Body of pancreas (tissue), 4 donors: Measurements from ENCODE around the gene EGFLAM. TPM values are rescaled to one million over a fixed set of nuclear protein-coding genes. Genes with fewer than 3 reads are reported as not detected.

Experiments
- ATAC-seq: fragments of 150-250 bp; one replicate; pipeline ENCODE4 v1.9.1; 2016
- DNase-seq, 4 donors: peaks; one replicate each; pipeline ENCODE4 v3.0.0-alpha.2; 2019
- H3K27ac ChIP-seq, 4 donors: fragments of 200-600 bp; sonication (generic); 1 replicate in 3 of 4; 2 replicates in 1 of 4; pipeline versions ENCODE4 v1.5.1 to v1.6.1; 2016 to 2019; ENCODE audit warnings: mild to moderate bottlenecking in 1 of 4, mixed read lengths in 1 of 4, moderate library complexity in 1 of 4
- H3K27me3 ChIP-seq, 2 donors: fragments of 200-600 bp; sonication (generic); one replicate each; pipeline ENCODE4 v1.6.0; 2016; ENCODE audit warnings: mild to moderate bottlenecking in 1 of 2
- H3K36me3 ChIP-seq, 2 donors: fragments of 200-600 bp; sonication (generic); replicated peaks in 1 of 2; 2 replicates each; pipeline ENCODE4 v1.5.1; 2016; ENCODE audit warnings: low read depth in 2 of 2; ENCODE audit not compliant: insufficient read depth in 1 of 2
- H3K4me1 ChIP-seq: fragments of 200-600 bp; sonication (generic); one replicate; pipeline ENCODE4 v1.6.0; 2016
- H3K4me3 ChIP-seq, 2 donors: fragments of 200-600 bp; sonication (generic); 1 replicate in 1 of 2; 2 replicates in 1 of 2; pipeline ENCODE4 v1.5.1; 2016 to 2019
- H3K9me3 ChIP-seq, 3 donors: fragments of 200-600 bp; sonication (generic); 1 replicate in 2 of 3; 2 replicates in 1 of 3; pipeline ENCODE4 v1.5.1; 2016
- CTCF ChIP-seq, 7 experiments: fragments of 450-650 bp in 4 of 7; fragments of 200-600 bp in 3 of 7; sonication (generic) in 3 of 7; IDR thresholded peaks; one replicate each; pipeline ENCODE4 v1.5.1; 2016 to 2019; ENCODE audit warnings: antibody characterized with exemption in 7 of 7
- POLR2A ChIP-seq, 3 donors: fragments of 450-650 bp; IDR thresholded peaks; one replicate each; pipeline ENCODE4 v1.6.1; 2016; ENCODE audit warnings: antibody characterized with exemption in 3 of 3, mild to moderate bottlenecking in 2 of 3
- WGBS, 2 donors: methylation state at CpG; one replicate each; pipeline ENCODE4 v1.1.5; 2017; 5-methylcytosine and 5-hydroxymethylcytosine counted together
- intact Hi-C: fragments of 100-400 bp; cut with DNase I; formaldehyde crosslinking; loops from one replicate; pipeline ENCODE4 v1.15.1; 2023
- total RNA-seq, 2 donors: library from RNA; depleted of rRNA; stranded (reverse); fragments of >200 nt; gene quantifications; one replicate each; pipeline ENCODE4 v1.1.0, GENCODE V29; 2016

EGFLAM gene
- total RNA-seq, 2 donors from 2014 or later = 0.26 to 4.6 TPM

- ATAC-seq (no peak), DNase-seq (no peak)
- H3K4me3 ChIP-seq = no peak overlapping the region
These were observed 80.1 kb downstream of the EGFLAM start for GRCh38 chr5:38338455-38338854.

GRCh38 chr5:38339446-38339845, 81.1 kb downstream of the EGFLAM start:
- intact Hi-C loops = no loop called here
- Histone ChIP-seq H3K4me3 (no peak overlapping the region), H3K4me1 (no peaks in the 10 kb centered on the region), H3K9me3 (no peaks in the 10 kb centered on the region), H3K27me3 (no peaks in the 10 kb centered on the region), H3K36me3 (no peaks in the 10 kb centered on the region), H3K27ac (no peak overlapping the region)
- 24 to 25% methylated on average over 3 of the region's 3 CpGs for WGBS, 2 donors
- DNase-seq = no peak
- ATAC-seq = no peak
- TF ChIP-seq CTCF (IDR thresholded peaks at IDR 0.05) (no peak), POLR2A (IDR thresholded peaks at IDR 0.05) (no peak)

More at GRCh38 chr5:38338455-38338854, 80.1 kb downstream of the EGFLAM start:
- 26 to 27% methylated on average over 11 of the region's 11 CpGs for WGBS, 2 donors
- no peaks in the 10 kb centered on the region for H3K27me3 ChIP-seq
- no peak for TF ChIP-seq CTCF (IDR thresholded peaks at IDR 0.05)
- no peak for TF ChIP-seq POLR2A (IDR thresholded peaks at IDR 0.05)
- no peaks in the 10 kb centered on the region for H3K4me1 ChIP-seq
- intact Hi-C loops = no loop called here
- H3K9me3 ChIP-seq = no peaks in the 10 kb centered on the region
- no peaks in the 10 kb centered on the region for H3K36me3 ChIP-seq
- H3K27ac ChIP-seq = no peak overlapping the region

- DNase-seq = no peak
- no peaks in the 10 kb centered on the region for H3K36me3 ChIP-seq
- H3K4me1 ChIP-seq = no peaks in the 10 kb centered on the region
- no peak for ATAC-seq
- H3K27ac ChIP-seq = no peak overlapping the region
- intact Hi-C loops = no loop called here
- H3K27me3 ChIP-seq = no peaks in the 10 kb centered on the region
- WGBS, 2 donors = 68 to 72% methylated on average over 5 of the region's 5 CpGs
- no peak overlapping the region for H3K4me3 ChIP-seq
- no peaks in the 10 kb centered on the region for H3K9me3 ChIP-seq
- no peak for TF ChIP-seq CTCF (IDR thresholded peaks at IDR 0.05)
- TF ChIP-seq POLR2A (IDR thresholded peaks at IDR 0.05) = no peak
These were observed 82.7 kb downstream of the EGFLAM start for GRCh38 chr5:38341056-38341455.

DNA sequence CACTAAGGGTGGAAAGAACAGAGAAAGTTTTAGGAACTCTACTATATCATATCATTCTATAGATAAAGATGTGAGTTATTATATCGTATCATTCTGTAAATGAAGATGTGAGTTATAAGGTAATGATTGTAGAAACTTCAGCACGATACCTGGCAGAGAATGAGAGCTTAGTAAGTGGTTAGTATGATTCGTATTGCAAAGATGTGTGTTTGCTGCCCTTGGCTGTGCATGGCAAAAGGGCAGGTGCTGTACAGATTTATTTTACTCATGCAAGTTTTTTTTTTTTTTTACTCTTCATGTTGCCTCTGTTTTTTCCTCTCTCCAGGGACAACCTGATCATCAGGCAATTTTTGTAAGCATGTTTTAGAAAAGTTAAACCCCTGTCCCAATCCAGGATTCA, 83.3 kb downstream of the EGFLAM start:
- Histone ChIP-seq H3K9me3 (no peaks in the 10 kb centered on the region), H3K4me3 (no peak overlapping the region), H3K4me1 (no peaks in the 10 kb centered on the region), H3K36me3 (no peaks in the 10 kb centered on the region), H3K27ac (no peak overlapping the region), H3K27me3 (no peaks in the 10 kb centered on the region)
- no peak for ATAC-seq
- intact Hi-C loops = no loop called here
- WGBS, 2 donors = 43 to 46% methylated on average over 3 of the region's 3 CpGs
- TF ChIP-seq CTCF (IDR thresholded peaks at IDR 0.05) (no peak), POLR2A (IDR thresholded peaks at IDR 0.05) (no peak)
- DNase-seq = no peak

GRCh38 chr5:38342261-38342660, 83.9 kb downstream of the EGFLAM start:
- WGBS, 2 donors = 8 to 32% methylated on average over 2 of the region's 2 CpGs
- no peak for DNase-seq

More at GRCh38 chr5:38342261-38342660, 83.9 kb downstream of the EGFLAM start:
- Histone ChIP-seq H3K9me3 (no peaks in the 10 kb centered on the region), H3K36me3 (no peaks in the 10 kb centered on the region), H3K4me1 (no peaks in the 10 kb centered on the region), H3K27ac (no peak overlapping the region), H3K4me3 (no peak overlapping the region), H3K27me3 (no peaks in the 10 kb centered on the region)
- TF ChIP-seq CTCF (IDR thresholded peaks at IDR 0.05) = no peak
- TF ChIP-seq POLR2A (IDR thresholded peaks at IDR 0.05) = no peak
- no peak for ATAC-seq
- intact Hi-C loops = no loop called here
